OCI-LY3 (cell line): ENCODE results near the gene LSP1.

Experiments
- H2AFZ ChIP-seq: fragments of 200-600, 300-600 bp; shearing (Covaris generic); 2 replicates; pipeline ENCODE4 v1.6.0; 2014; ENCODE audit warnings: antibody characterized with exemption, low read depth, low read length
- H3K27ac ChIP-seq: fragments of 200-600, 300-600 bp; sonication (generic); 2 replicates; pipeline ENCODE4 v1.5.1; 2014; ENCODE audit warnings: mild to moderate bottlenecking, low read length, moderate library complexity, mixed read lengths
- H3K27me3 ChIP-seq: fragments of 200-600, 300-600 bp; sonication (generic); 2 replicates; pipeline ENCODE4 v1.6.1; 2014; ENCODE audit warnings: low read depth, low read length, mixed read lengths
- H3K36me3 ChIP-seq: fragments of 200-600, 300-600 bp; sonication (generic); replicated peaks from 2 replicates; pipeline ENCODE3; 2014; ENCODE audit warnings: low read depth, low read length, mixed read lengths
- H3K4me1 ChIP-seq: fragments of 300-600, 200-600 bp; sonication (generic); 2 replicates; pipeline ENCODE4 v1.6.1; 2014; ENCODE audit warnings: low read length, mixed read lengths
- H3K4me2 ChIP-seq: fragments of 200-600, 300-600 bp; sonication (generic); 2 replicates; pipeline ENCODE4 v1.6.1; 2014; ENCODE audit warnings: low read length, mixed read lengths
- H3K4me3 ChIP-seq: fragments of 300-600, 200-600 bp; sonication (generic); 2 replicates; pipeline ENCODE4 v1.5.1; 2014; ENCODE audit warnings: antibody characterized with exemption, mild to moderate bottlenecking, low read length, moderate library complexity
- H3K79me2 ChIP-seq: fragments of 300-600, 200-600 bp; shearing (Covaris generic); 2 replicates; pipeline ENCODE4 v1.6.1; 2014; ENCODE audit warnings: mild to moderate bottlenecking, low read length, mixed read lengths
- H3K9ac ChIP-seq: fragments of 300-600, 200-600 bp; shearing (Covaris generic); 2 replicates; pipeline ENCODE4 v1.6.0; 2014; ENCODE audit warnings: mild to moderate bottlenecking, low read length, moderate library complexity
- H3K9me3 ChIP-seq: fragments of 200-600, 300-600 bp; shearing (Covaris generic); 2 replicates; pipeline ENCODE4 v1.6.1; 2014; ENCODE audit warnings: low read length, mixed read lengths; ENCODE audit not compliant: insufficient read depth
- H4K20me1 ChIP-seq: fragments of 200-600, 300-600 bp; sonication (generic); 2 replicates; pipeline ENCODE4 v1.6.1; 2016; ENCODE audit warnings: low read length, mixed read lengths; ENCODE audit not compliant: insufficient read depth
- CTCF ChIP-seq: fragments of 200-600, 300-600 bp; sonication (generic); IDR thresholded peaks from 2 replicates; pipeline ENCODE4 v1.5.1; 2014; ENCODE audit warnings: antibody characterized with exemption, low read length, low read depth
- EZH2phosphoT487 ChIP-seq: fragments of 200-600 bp; shearing (Covaris generic); IDR thresholded peaks from 2 replicates; pipeline ENCODE4 v1.6.1; 2018; ENCODE audit warnings: antibody characterized with exemption, mixed run types, low read depth

The LSP1 gene

GRCh38 chr11:1822648-1823375, 30.1 kb upstream of the LSP1 start:
- Histone ChIP-seq H3K4me3 (no peak overlapping the region), H3K79me2 (no peaks in the 10 kb centered on the region), H4K20me1 (no peaks in the 10 kb centered on the region), H3K36me3 (no peaks in the 10 kb centered on the region), H2AFZ (no peak overlapping the region), H3K9ac (no peak overlapping the region), H3K9me3 (no peaks in the 10 kb centered on the region), H3K27me3 (peaks cover 13% of the 10 kb centered on the region), H3K4me1 (no peaks in the 10 kb centered on the region), H3K4me2 (no peak overlapping the region), H3K27ac (no peak overlapping the region)
- TF ChIP-seq CTCF (no peak), EZH2phosphoT487 (no peak)

- no peak for TF ChIP-seq EZH2phosphoT487
- TF ChIP-seq CTCF, result no peak
- Histone ChIP-seq H3K4me1 (no peaks in the 10 kb centered on the region), H3K27me3 (peaks cover 18% of the 10 kb centered on the region), H3K4me2 (no peak overlapping the region), H3K4me3 (no peak overlapping the region), H2AFZ (no peak overlapping the region), H3K9ac (no peak overlapping the region), H3K27ac (no peak overlapping the region), H3K79me2 (no peaks in the 10 kb centered on the region), H3K9me3 (no peaks in the 10 kb centered on the region), H4K20me1 (no peaks in the 10 kb centered on the region), H3K36me3 (no peaks in the 10 kb centered on the region)
These were observed 29.3 kb upstream of the LSP1 start for GRCh38 chr11:1823376-1824220.

GRCh38 chr11:1824221-1825038, 28.5 kb upstream of the LSP1 start:
- no peaks in the 10 kb centered on the region for H4K20me1 ChIP-seq
- no peak for TF ChIP-seq CTCF
- no peak for TF ChIP-seq EZH2phosphoT487
- H3K36me3 ChIP-seq, result no peaks in the 10 kb centered on the region
- H3K27ac ChIP-seq, result no peak overlapping the region
- H3K79me2 ChIP-seq, result no peaks in the 10 kb centered on the region
- H3K9ac ChIP-seq, result no peak overlapping the region
- no peak overlapping the region for H2AFZ ChIP-seq
- H3K4me1 ChIP-seq, result no peaks in the 10 kb centered on the region
- peaks cover 18% of the 10 kb centered on the region for H3K27me3 ChIP-seq
- no peak overlapping the region for H3K4me3 ChIP-seq
- no peak overlapping the region for H3K4me2 ChIP-seq
- no peaks in the 10 kb centered on the region for H3K9me3 ChIP-seq
